ENCODE measurements around the gene TOP1. TPM values are rescaled to one million over a fixed set of nuclear protein-coding genes. Genes with fewer than 3 reads are reported as not detected.

Gene TOP1
- total RNA-seq, 1 experiment from 2014 or later = 29.1 TPM

- H3F3A ChIP-seq (ENCODE audit: low read length, unreplicated experiment) = peaks cover 7% of the 10 kb centered on the region
- H4K20me1 ChIP-seq (ENCODE audit: low read length) = no peaks in the 10 kb centered on the region
- H3K27ac ChIP-seq (ENCODE audit: low read length) = peak overlapping the region; percentile 71
- TF ChIP-seq EZH2 (IDR thresholded peaks at IDR 0.05; ENCODE audit: low read length, unreplicated experiment) = no peak
- no peak for TF ChIP-seq CTCF (conservative IDR thresholded peaks at IDR 0.05; ENCODE audit: low read depth, low read length)
- TF ChIP-seq EZH2phosphoT487 (IDR thresholded peaks at IDR 0.05; ENCODE audit: borderline replicate concordance, low read length) = no peak
- no peak overlapping the region; the same call in 1 of the 2 replicates for H3K4me3 ChIP-seq (ENCODE audit: low read length)
- H3K36me3 ChIP-seq (ENCODE audit: low read depth, low read length) = no peaks in the 10 kb centered on the region
- peak; percentile 40 for DNase-seq
- peak; percentile 34 for ATAC-seq
- no peaks in the 10 kb centered on the region for H3K9me2 ChIP-seq (replicated peaks; ENCODE audit: low read length)
- no peak overlapping the region for H3K9ac ChIP-seq (ENCODE audit: low read length)
- no TSS peak for BruUV-seq (replicated peaks)
- no peaks in the 10 kb centered on the region for H3K27me3 ChIP-seq (ENCODE audit: low read length)
- peak overlapping the region; percentile 49 for H3K4me2 ChIP-seq (ENCODE audit: low read length)
- peak overlapping the region; percentile 58; the same call in 1 of the 2 replicates for H2AFZ ChIP-seq (ENCODE audit: low read length)
- POLR2A ChIA-PET (ENCODE audit: unreplicated experiment) = interaction anchor here (0.6 kb wide), 1 partner anchor 323 kb away, joined by 3 read pairs; no protein-coding TSS in a partner anchor
- H3K4me1 ChIP-seq (ENCODE audit: insufficient read depth, low read length) = peaks cover 19% of the 10 kb centered on the region
- no peaks in the 10 kb centered on the region for H3K79me2 ChIP-seq (ENCODE audit: low read length)
- H3K9me3 ChIP-seq (ENCODE audit: low read length) = no peaks in the 10 kb centered on the region
- CTCF ChIA-PET = no interaction called here
- intact Hi-C loops (cut with micrococcal nuclease) = no loop called here
Observed at GRCh38 chr20:41018153-41018552, 10.5 kb upstream of the TOP1 start.

DNA sequence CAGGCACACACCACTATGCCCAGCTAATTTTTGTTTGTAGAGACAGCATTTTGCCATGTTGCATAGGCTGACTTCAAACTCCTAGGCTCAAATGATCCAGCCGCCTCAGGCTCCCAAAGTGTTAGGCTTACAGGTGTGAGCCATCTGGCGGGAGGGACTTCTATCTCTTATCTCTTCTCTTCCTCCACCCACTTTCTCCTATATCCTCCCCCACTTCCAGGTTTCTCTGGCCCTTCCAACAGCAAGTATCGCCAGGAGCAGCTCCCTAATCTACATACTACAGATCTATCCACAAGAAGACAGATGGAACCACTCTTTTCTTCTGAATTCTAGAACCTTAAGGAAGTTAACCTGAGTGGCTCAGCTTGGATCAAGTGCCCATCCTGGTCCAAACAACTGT is 5.1 kb upstream of the TOP1 start:
- BruUV-seq (replicated peaks) = no TSS peak
- DNase-seq (no peak), ATAC-seq (no peak)
- no peak overlapping the region for H3K4me2 ChIP-seq (ENCODE audit: low read length)
- intact Hi-C loops (cut with micrococcal nuclease) = no loop called here
- 0 out of 2 replicates have a peak, but pooled peaks cover 4% of the 10 kb centered on the region for H3K79me2 ChIP-seq (ENCODE audit: low read length)
- H3K27me3 ChIP-seq (ENCODE audit: low read length) = no peaks in the 10 kb centered on the region
- CTCF ChIA-PET = no interaction called here
- no peak overlapping the region for H3K4me3 ChIP-seq (ENCODE audit: low read length)
- H4K20me1 ChIP-seq (ENCODE audit: low read length) = no peaks in the 10 kb centered on the region
- H3F3A ChIP-seq (ENCODE audit: low read length, unreplicated experiment) = no peaks in the 10 kb centered on the region
- no peak overlapping the region for H3K27ac ChIP-seq (ENCODE audit: low read length)
- no peak for TF ChIP-seq CTCF (conservative IDR thresholded peaks at IDR 0.05; ENCODE audit: low read depth, low read length)
- no peak for TF ChIP-seq EZH2 (IDR thresholded peaks at IDR 0.05; ENCODE audit: low read length, unreplicated experiment)
- TF ChIP-seq EZH2phosphoT487 (IDR thresholded peaks at IDR 0.05; ENCODE audit: borderline replicate concordance, low read length) = no peak
- peaks cover 9% of the 10 kb centered on the region for H3K4me1 ChIP-seq (ENCODE audit: insufficient read depth, low read length)
- H3K9me3 ChIP-seq (ENCODE audit: low read length) = no peaks in the 10 kb centered on the region
- no peak overlapping the region for H2AFZ ChIP-seq (ENCODE audit: low read length)
- H3K9me2 ChIP-seq (replicated peaks; ENCODE audit: low read length) = no peaks in the 10 kb centered on the region
- POLR2A ChIA-PET (ENCODE audit: unreplicated experiment) = no interaction called here
- H3K36me3 ChIP-seq (ENCODE audit: low read depth, low read length) = no peaks in the 10 kb centered on the region
- no peak overlapping the region for H3K9ac ChIP-seq (ENCODE audit: low read length)

GRCh38 chr20:41027366-41027765 is 1.3 kb upstream of the TOP1 start:
- no peaks in the 10 kb centered on the region for H3F3A ChIP-seq (ENCODE audit: low read length, unreplicated experiment)
- ChIA-PET POLR2A (ENCODE audit: unreplicated experiment) (no interaction called here), CTCF (no interaction called here)
- TF ChIP-seq CTCF (conservative IDR thresholded peaks at IDR 0.05; ENCODE audit: low read depth, low read length) (no peak), EZH2 (IDR thresholded peaks at IDR 0.05; ENCODE audit: low read length, unreplicated experiment) (no peak), EZH2phosphoT487 (IDR thresholded peaks at IDR 0.05; ENCODE audit: borderline replicate concordance, low read length) (no peak)
- H3K27me3 ChIP-seq (ENCODE audit: low read length) = no peaks in the 10 kb centered on the region
- no peak overlapping the region for H2AFZ ChIP-seq (ENCODE audit: low read length)
- H3K4me3 ChIP-seq (ENCODE audit: low read length) = no peak overlapping the region
- no TSS peak for BruUV-seq (replicated peaks)
- H3K9me2 ChIP-seq (replicated peaks; ENCODE audit: low read length) = no peaks in the 10 kb centered on the region
- ATAC-seq (no peak), DNase-seq (no peak)
- peaks cover 26% of the 10 kb centered on the region for H4K20me1 ChIP-seq (ENCODE audit: low read length)
- peaks cover 3% of the 10 kb centered on the region; the same call in 1 of the 2 replicates for H3K36me3 ChIP-seq (ENCODE audit: low read depth, low read length)
- intact Hi-C loops (cut with micrococcal nuclease) = no loop called here
- 0 out of 2 replicates have a peak overlapping the region, but pooled peaks have one; percentile 82 for H3K4me2 ChIP-seq (ENCODE audit: low read length)
- peaks cover 26% of the 10 kb centered on the region for H3K4me1 ChIP-seq (ENCODE audit: insufficient read depth, low read length)
- H3K79me2 ChIP-seq (ENCODE audit: low read length) = peaks cover 42% of the 10 kb centered on the region
- no peak overlapping the region for H3K9ac ChIP-seq (ENCODE audit: low read length)
- no peak overlapping the region for H3K27ac ChIP-seq (ENCODE audit: low read length)
- H3K9me3 ChIP-seq (ENCODE audit: low read length) = no peaks in the 10 kb centered on the region

Measured in PC-3 (cell line).